ENCODE measurements around the gene PKIG.
A peak's percentile ranks its signal among the peaks of the same experiment; 100 is the strongest.
"Not testable (repeated sequence)": the region's sequence is repeated elsewhere in the genome, so short reads cannot be mapped to it uniquely, and the experiment has no call there.

Gene PKIG

GRCh38 chr20:44582311-44583025 lies at the start of gene PKIG:
TSS of gene PKIG (plus strand) at chr20:44582579. CDS start at chr20:44614557, 31,978 bp downstream.
- DNase-seq, result no peak

GRCh38 chr20:44532981-44533331 lies 49.4 kb upstream of the PKIG start:
- peak in 1 of 2 experiments; percentile 19 for DNase-seq

GRCh38 chr20:44533928-44534327 lies 48.5 kb upstream of the PKIG start:
- no peak for DNase-seq

GRCh38 chr20:44536175-44536574 lies 46.2 kb upstream of the PKIG start:
- DNase-seq, result no peak

- no peak for DNase-seq
These were observed 44.4 kb upstream of the PKIG start for GRCh38 chr20:44537993-44538392.

- no peak for DNase-seq
These were observed 41.5 kb upstream of the PKIG start for GRCh38 chr20:44540834-44541233.

- DNase-seq, result no peak
These were observed 40.4 kb upstream of the PKIG start for GRCh38 chr20:44541992-44542391.

GRCh38 chr20:44542890-44543289 lies 39.5 kb upstream of the PKIG start:
- DNase-seq, result no peak

- DNase-seq, result no peak
These were observed 39.0 kb upstream of the PKIG start for GRCh38 chr20:44543358-44543757.

GRCh38 chr20:44544263-44544662 lies 38.1 kb upstream of the PKIG start:
- DNase-seq, result no peak

- DNase-seq, result no peak
These were observed 35.0 kb upstream of the PKIG start for GRCh38 chr20:44547419-44547818.

- no peak for DNase-seq
These were observed 33.3 kb upstream of the PKIG start for GRCh38 chr20:44549123-44549522.

- DNase-seq, result no peak
These were observed 30.3 kb upstream of the PKIG start for GRCh38 chr20:44552050-44552449.

- DNase-seq, result no peak
These were observed 29.8 kb upstream of the PKIG start for GRCh38 chr20:44552568-44552949.

GRCh38 chr20:44552950-44553908 lies 29.1 kb upstream of the PKIG start:
- peak in 1 of 2 experiments; percentile 38 for DNase-seq

- no peak for DNase-seq
These were observed 23.1 kb upstream of the PKIG start for GRCh38 chr20:44559302-44559701.

- DNase-seq, result no peak
These were observed 22.1 kb upstream of the PKIG start for GRCh38 chr20:44560229-44560628.

- not testable (repeated sequence) for DNase-seq
These were observed 21.6 kb upstream of the PKIG start for GRCh38 chr20:44560818-44561217.

- DNase-seq, result no peak
These were observed 20.5 kb upstream of the PKIG start for GRCh38 chr20:44561876-44562275.

GRCh38 chr20:44566018-44566417 lies 16.4 kb upstream of the PKIG start:
- DNase-seq, result no peak

GRCh38 chr20:44566811-44567210 lies 15.6 kb upstream of the PKIG start:
- no peak for DNase-seq

- no peak for DNase-seq
These were observed 12.0 kb upstream of the PKIG start for GRCh38 chr20:44570367-44570766.

GRCh38 chr20:44571362-44571988 lies 10.9 kb upstream of the PKIG start:
- no peak for DNase-seq

Measured in SW 1271 (cell line).